ENCODE data around the gene CCDC7.
A peak's percentile ranks its signal among the peaks of the same experiment; 100 is the strongest.
"Not testable (repeated sequence)": the region's sequence is repeated elsewhere in the genome, so short reads cannot be mapped to it uniquely, and the experiment has no call there.

Gene CCDC7

DNA sequence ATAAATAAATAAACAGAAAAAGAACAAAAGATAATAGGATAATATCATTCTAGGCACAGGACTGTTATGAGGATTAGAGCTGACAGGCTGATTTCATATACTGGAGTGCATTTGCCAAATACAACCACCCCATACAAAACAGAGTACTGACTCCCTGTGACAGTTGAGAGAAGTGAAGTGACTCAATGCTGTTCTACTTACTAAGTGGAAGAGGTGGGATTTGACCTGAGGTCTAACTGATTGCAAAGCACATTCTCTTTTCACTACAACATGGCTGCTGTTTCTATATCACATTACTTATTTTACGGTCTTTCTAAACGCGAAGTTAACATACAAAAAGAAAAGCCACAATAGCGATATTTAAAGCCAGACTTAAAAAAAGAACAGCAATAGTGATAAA, 460.7 kb downstream of the CCDC7 start:
- TF ChIP-seq CTCF (IDR thresholded peaks at IDR 0.05; ENCODE audit: insufficient read depth, low read length) (no peak), SPI1 (IDR thresholded peaks at IDR 0.05; ENCODE audit: borderline replicate concordance, low read depth) (no peak), REST (IDR thresholded peaks at IDR 0.05; ENCODE audit: insufficient replicate concordance, low read depth) (no peak), POLR2AphosphoS5 (IDR thresholded peaks at IDR 0.05; ENCODE audit: low read depth) (no peak), GABPA (IDR thresholded peaks at IDR 0.05; ENCODE audit: low read depth) (no peak)
- no peak for DNase-seq (ENCODE audit: low read depth in 1 of 2, low spot score in 1 of 2)
- H3K27ac ChIP-seq (replicated peaks): no peak overlapping the region
- H3K27me3 ChIP-seq (ENCODE audit: insufficient read depth, poor library complexity, severe bottlenecking): no peaks in the 10 kb centered on the region
- no peak overlapping the region for H3K4me3 ChIP-seq (replicated peaks; ENCODE audit: insufficient read depth, low read length)

GRCh38 chr10:32909456-32909855, 463.5 kb downstream of the CCDC7 start:
- TF ChIP-seq REST (IDR thresholded peaks at IDR 0.05; ENCODE audit: insufficient replicate concordance, low read depth) (no peak), GABPA (IDR thresholded peaks at IDR 0.05; ENCODE audit: low read depth) (no peak), SPI1 (IDR thresholded peaks at IDR 0.05; ENCODE audit: borderline replicate concordance, low read depth) (no peak), CTCF (IDR thresholded peaks at IDR 0.05; ENCODE audit: insufficient read depth, low read length) (no peak), POLR2AphosphoS5 (IDR thresholded peaks at IDR 0.05; ENCODE audit: low read depth) (no peak)
- Histone ChIP-seq H3K27ac (replicated peaks) (no peak overlapping the region), H3K4me3 (replicated peaks; ENCODE audit: insufficient read depth, low read length) (no peak overlapping the region), H3K27me3 (ENCODE audit: insufficient read depth, poor library complexity, severe bottlenecking) (no peaks in the 10 kb centered on the region)
- DNase-seq (ENCODE audit: low read depth in 1 of 2, low spot score in 1 of 2): no peak

- not testable (repeated sequence) for H3K4me3 ChIP-seq (replicated peaks; ENCODE audit: insufficient read depth, low read length); H3K27me3 ChIP-seq (ENCODE audit: insufficient read depth, poor library complexity, severe bottlenecking); H3K27ac ChIP-seq (replicated peaks); DNase-seq (ENCODE audit: low read depth in 1 of 2, low spot score in 1 of 2)
Measured at GRCh38 chr10:32909970-32910369, 464.0 kb downstream of the CCDC7 start.

DNA sequence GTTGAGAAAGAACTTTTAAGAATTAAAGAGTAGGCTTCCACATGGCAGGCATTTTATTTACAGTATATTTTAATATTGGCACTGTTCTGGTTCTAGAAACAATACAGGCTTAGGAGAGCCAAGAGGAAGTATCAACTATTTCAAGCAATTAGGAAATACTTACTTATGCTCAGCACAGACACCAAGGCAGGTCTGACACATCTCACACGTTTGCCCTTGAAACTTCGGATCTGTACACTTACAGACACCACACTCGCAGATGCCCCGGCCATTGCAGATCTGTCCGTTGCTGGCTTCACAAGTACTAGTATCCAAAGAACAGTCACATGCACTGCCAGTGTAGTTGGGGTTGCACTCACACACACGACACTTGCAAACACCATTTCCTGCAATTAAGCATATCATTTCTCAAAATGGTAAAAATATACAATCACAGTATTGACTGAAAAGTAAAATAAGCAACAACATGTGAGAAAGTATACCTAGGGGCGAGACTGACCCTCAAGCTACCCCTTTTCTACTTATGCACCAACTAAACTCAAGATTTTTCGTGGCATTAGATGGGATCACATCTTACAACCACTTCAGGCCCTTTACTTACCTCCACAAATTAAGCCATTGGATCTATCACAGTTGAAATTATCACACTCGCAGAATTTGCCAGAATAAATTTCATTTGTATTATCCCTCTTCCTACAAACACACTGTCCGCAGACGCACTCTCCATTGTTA, 465.5 kb downstream of the CCDC7 start:
- no peak for TF ChIP-seq CTCF (IDR thresholded peaks at IDR 0.05; ENCODE audit: insufficient read depth, low read length)
- no peak for TF ChIP-seq POLR2AphosphoS5 (IDR thresholded peaks at IDR 0.05; ENCODE audit: low read depth)
- TF ChIP-seq REST (IDR thresholded peaks at IDR 0.05; ENCODE audit: insufficient replicate concordance, low read depth): no peak
- TF ChIP-seq GABPA (IDR thresholded peaks at IDR 0.05; ENCODE audit: low read depth): no peak
- TF ChIP-seq SPI1 (IDR thresholded peaks at IDR 0.05; ENCODE audit: borderline replicate concordance, low read depth): no peak
- peak; percentile 10 to 11 for DNase-seq (ENCODE audit: low read depth in 1 of 2, low spot score in 1 of 2)
- peak overlapping the region; percentile 30; the same call in 1 of the 2 replicates for H3K27ac ChIP-seq (replicated peaks)
- H3K27me3 ChIP-seq (ENCODE audit: insufficient read depth, poor library complexity, severe bottlenecking): no peaks in the 10 kb centered on the region
- H3K4me3 ChIP-seq (replicated peaks; ENCODE audit: insufficient read depth, low read length): no peak overlapping the region

DNA sequence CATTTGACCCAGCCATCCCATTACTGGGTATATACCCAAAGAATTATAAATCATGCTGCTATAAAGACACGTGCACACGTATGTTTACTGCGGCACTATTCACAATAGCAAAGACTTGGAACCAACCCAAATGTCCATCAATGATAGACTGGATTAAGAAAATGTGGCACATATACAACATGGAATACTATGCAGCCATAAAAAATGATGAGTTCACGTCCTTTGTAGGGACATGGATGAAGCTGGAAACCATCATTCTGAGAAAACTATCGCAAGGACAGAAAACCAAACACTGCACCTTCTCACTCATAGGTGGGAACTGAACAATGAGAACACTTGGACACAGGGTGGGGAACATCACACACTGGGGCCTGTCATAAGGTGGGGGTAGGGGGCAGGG, 471.9 kb downstream of the CCDC7 start:
- not testable (repeated sequence) for H3K27me3 ChIP-seq (ENCODE audit: insufficient read depth, poor library complexity, severe bottlenecking); H3K27ac ChIP-seq (replicated peaks); H3K4me3 ChIP-seq (replicated peaks; ENCODE audit: insufficient read depth, low read length); DNase-seq (ENCODE audit: low read depth in 1 of 2, low spot score in 1 of 2)
